ENCODE data around the gene CAMTA1. TPM values are rescaled to one million over a fixed set of nuclear protein-coding genes. Genes with fewer than 3 reads are reported as not detected.

Gene CAMTA1
- total and polyA plus RNA-seq, 4 donors = 48.1 to 140 (median 52.3) TPM

- ATAC-seq (ENCODE audit: insufficient read depth, low FRiP score) (peak; percentile 16), DNase-seq (peak; percentile 95 to 96 (median 96))
- 65 to 75% methylated on average over 14 of the region's 14 CpGs for WGBS, 2 donors
- Histone ChIP-seq H3K4me3 (no peak overlapping the region), H3K27me3 (ENCODE audit: control insufficient read depth in 3 of 3, insufficient read depth in 3 of 3, low read length in 2 of 3) (peaks cover 0 to 7% (median 0%) of the 10 kb centered on the region in 3 donors), H3K4me1 (ENCODE audit: control insufficient read depth in 5 of 5, insufficient read depth in 5 of 5, low read length in 5 of 5) (peaks cover 0 to 62% (median 29%) of the 10 kb centered on the region in 5 donors), H3K27ac (ENCODE audit: low read depth in 1 of 2, low read length in 1 of 2) (no peak overlapping the region), H3K9me3 (ENCODE audit: control insufficient read depth in 4 of 4, insufficient read depth in 3 of 4, low read length in 3 of 4) (peaks cover 0 to 3% (median 0%) of the 10 kb centered on the region in 4 donors), H3K36me3 (ENCODE audit: control insufficient read depth in 4 of 4, insufficient read depth in 4 of 4, low read length in 4 of 4) (no peaks in the 10 kb centered on the region), H3K9ac (ENCODE audit: insufficient read depth in 1 of 2, low read length in 2 of 2) (peak overlapping the region; percentile 31 to 78)
- TF ChIP-seq, protein P1, sequence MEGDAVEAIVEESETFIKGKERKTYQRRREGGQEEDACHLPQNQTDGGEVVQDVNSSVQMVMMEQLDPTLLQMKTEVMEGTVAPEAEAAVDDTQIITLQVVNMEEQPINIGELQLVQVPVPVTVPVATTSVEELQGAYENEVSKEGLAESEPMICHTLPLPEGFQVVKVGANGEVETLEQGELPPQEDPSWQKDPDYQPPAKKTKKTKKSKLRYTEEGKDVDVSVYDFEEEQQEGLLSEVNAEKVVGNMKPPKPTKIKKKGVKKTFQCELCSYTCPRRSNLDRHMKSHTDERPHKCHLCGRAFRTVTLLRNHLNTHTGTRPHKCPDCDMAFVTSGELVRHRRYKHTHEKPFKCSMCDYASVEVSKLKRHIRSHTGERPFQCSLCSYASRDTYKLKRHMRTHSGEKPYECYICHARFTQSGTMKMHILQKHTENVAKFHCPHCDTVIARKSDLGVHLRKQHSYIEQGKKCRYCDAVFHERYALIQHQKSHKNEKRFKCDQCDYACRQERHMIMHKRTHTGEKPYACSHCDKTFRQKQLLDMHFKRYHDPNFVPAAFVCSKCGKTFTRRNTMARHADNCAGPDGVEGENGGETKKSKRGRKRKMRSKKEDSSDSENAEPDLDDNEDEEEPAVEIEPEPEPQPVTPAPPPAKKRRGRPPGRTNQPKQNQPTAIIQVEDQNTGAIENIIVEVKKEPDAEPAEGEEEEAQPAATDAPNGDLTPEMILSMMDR (IDR thresholded peaks at IDR 0.05; ENCODE audit: control extremely low read depth, extremely low read depth) = no peak
These were observed 693.7 kb downstream of the CAMTA1 start for GRCh38 chr1:7478809-7479499.

- Histone ChIP-seq H3K9ac (ENCODE audit: insufficient read depth in 1 of 2, low read length in 2 of 2) (no peak overlapping the region), H3K27me3 (ENCODE audit: control insufficient read depth in 3 of 3, insufficient read depth in 3 of 3, low read length in 2 of 3) (peaks cover 0 to 7% (median 0%) of the 10 kb centered on the region in 3 donors), H3K36me3 (ENCODE audit: control insufficient read depth in 4 of 4, insufficient read depth in 4 of 4, low read length in 4 of 4) (no peaks in the 10 kb centered on the region), H3K27ac (ENCODE audit: low read depth in 1 of 2, low read length in 1 of 2) (no peak overlapping the region), H3K9me3 (ENCODE audit: control insufficient read depth in 4 of 4, insufficient read depth in 3 of 4, low read length in 3 of 4) (peaks cover 0 to 3% (median 0%) of the 10 kb centered on the region in 4 donors), H3K4me1 (ENCODE audit: control insufficient read depth in 5 of 5, insufficient read depth in 5 of 5, low read length in 5 of 5) (peaks cover 0 to 62% (median 29%) of the 10 kb centered on the region in 5 donors), H3K4me3 (no peak overlapping the region)
- no peak for ATAC-seq (ENCODE audit: insufficient read depth, low FRiP score)
- WGBS, 2 donors = 91 to 94% methylated on average over 3 of the region's 3 CpGs
- TF ChIP-seq, protein P1 (IDR thresholded peaks at IDR 0.05; ENCODE audit: control extremely low read depth, extremely low read depth) = no peak
- no peak for DNase-seq
These were observed 694.3 kb downstream of the CAMTA1 start for GRCh38 chr1:7479571-7479970.

DNA sequence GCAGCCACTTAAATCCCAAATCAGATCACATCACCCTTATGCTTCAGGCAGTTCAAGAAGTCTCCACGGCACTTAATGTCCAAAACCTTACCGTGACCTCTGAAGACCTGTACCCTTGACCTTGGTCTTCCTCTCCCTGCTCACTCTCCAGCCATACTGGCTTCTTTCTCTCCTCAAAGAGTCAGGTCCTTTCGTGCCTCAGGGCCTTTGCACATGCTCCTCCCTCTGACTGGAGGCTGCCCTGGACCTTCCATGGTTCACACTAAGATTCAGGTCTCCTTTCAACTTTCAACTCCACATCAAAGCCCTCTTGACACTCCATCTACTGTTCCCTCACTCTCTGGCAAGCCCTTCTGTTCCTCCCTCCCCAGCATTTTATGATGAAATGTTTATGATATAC, 695.9 kb downstream of the CAMTA1 start:
- ATAC-seq (ENCODE audit: insufficient read depth, low FRiP score) = no peak
- H3K27ac ChIP-seq (ENCODE audit: low read depth in 1 of 2, low read length in 1 of 2) = no peak overlapping the region
- peaks cover 0 to 10% (median 0%) of the 10 kb centered on the region in 3 donors for H3K27me3 ChIP-seq (ENCODE audit: control insufficient read depth in 3 of 3, insufficient read depth in 3 of 3, low read length in 2 of 3)
- H3K9me3 ChIP-seq (ENCODE audit: control insufficient read depth in 4 of 4, insufficient read depth in 3 of 4, low read length in 3 of 4) = peaks cover 0 to 3% (median 0%) of the 10 kb centered on the region in 4 donors
- H3K4me1 ChIP-seq (ENCODE audit: control insufficient read depth in 5 of 5, insufficient read depth in 5 of 5, low read length in 5 of 5) = peaks cover 0 to 66% (median 36%) of the 10 kb centered on the region in 5 donors
- TF ChIP-seq, protein P1 (IDR thresholded peaks at IDR 0.05; ENCODE audit: control extremely low read depth, extremely low read depth) = no peak
- 74 to 77% methylated on average over 3 of the region's 3 CpGs for WGBS, 2 donors
- H3K36me3 ChIP-seq (ENCODE audit: control insufficient read depth in 4 of 4, insufficient read depth in 4 of 4, low read length in 4 of 4) = no peaks in the 10 kb centered on the region
- DNase-seq = peak in 1 of 3 donors; percentile 47
- no peak overlapping the region for H3K9ac ChIP-seq (ENCODE audit: insufficient read depth in 1 of 2, low read length in 2 of 2)
- H3K4me3 ChIP-seq = no peak overlapping the region

Data from lung (tissue), 12 donors.